ENCODE measurements around the gene TMSB10.

DNA sequence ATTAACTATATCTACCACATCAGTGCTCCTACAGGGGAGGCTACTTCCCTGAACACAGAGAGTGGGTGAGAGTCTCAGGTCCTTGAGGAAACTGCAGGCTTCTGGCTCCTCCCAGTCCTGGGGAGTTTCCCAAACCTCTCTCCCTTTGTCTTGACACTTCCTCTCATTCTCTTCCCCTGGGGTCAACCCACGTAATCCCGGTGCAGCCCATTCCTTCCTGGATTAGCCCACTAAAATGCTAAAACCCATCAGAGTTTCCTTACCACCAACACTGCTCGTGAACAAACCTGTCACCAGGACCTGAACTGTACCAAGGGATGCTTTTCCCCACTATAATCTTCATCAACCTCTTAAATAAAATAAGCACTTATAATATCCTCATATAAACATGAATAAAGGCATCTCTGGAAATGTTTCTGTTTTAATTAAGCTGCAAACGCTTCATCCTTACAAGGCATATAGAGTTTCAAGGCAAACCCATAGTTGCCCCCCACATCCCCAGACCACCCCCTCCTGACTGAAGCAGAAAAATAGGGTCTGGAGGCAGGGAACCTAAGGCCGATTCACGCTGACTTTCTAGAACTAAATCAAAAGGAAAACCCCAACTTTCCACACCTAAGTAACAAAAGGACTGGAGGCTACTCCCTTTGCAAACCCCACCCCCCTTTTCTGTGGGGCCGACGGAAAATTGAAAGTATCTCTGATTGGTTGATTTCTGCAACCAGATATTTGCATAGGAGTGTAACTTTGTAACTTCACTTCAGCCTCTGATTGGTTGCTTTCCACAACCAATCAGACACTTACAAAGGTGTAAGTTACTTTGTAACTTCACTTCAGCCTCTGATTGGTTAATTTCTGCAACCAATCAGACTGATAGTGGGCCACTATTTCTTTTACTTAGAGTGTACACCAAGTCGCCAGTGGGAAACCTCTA, 19.0 kb downstream of the TMSB10 start:
- TF ChIP-seq, protein P1, sequence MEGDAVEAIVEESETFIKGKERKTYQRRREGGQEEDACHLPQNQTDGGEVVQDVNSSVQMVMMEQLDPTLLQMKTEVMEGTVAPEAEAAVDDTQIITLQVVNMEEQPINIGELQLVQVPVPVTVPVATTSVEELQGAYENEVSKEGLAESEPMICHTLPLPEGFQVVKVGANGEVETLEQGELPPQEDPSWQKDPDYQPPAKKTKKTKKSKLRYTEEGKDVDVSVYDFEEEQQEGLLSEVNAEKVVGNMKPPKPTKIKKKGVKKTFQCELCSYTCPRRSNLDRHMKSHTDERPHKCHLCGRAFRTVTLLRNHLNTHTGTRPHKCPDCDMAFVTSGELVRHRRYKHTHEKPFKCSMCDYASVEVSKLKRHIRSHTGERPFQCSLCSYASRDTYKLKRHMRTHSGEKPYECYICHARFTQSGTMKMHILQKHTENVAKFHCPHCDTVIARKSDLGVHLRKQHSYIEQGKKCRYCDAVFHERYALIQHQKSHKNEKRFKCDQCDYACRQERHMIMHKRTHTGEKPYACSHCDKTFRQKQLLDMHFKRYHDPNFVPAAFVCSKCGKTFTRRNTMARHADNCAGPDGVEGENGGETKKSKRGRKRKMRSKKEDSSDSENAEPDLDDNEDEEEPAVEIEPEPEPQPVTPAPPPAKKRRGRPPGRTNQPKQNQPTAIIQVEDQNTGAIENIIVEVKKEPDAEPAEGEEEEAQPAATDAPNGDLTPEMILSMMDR (conservative IDR thresholded peaks at IDR 0.05; ENCODE audit: low read depth, low read length): no peak
- no peak for TF ChIP-seq EZH2 (IDR thresholded peaks at IDR 0.05; ENCODE audit: low read length, unreplicated experiment)
- no peak for TF ChIP-seq EZH2phosphoT487 (IDR thresholded peaks at IDR 0.05; ENCODE audit: borderline replicate concordance, low read length)

Data from PC-3 (cell line).